Measurements from ENCODE around the gene PHTF2. TPM values are rescaled to one million over a fixed set of nuclear protein-coding genes. Genes with fewer than 3 reads are reported as not detected.

The PHTF2 gene
- total and polyA plus RNA-seq, 8 donors, result 16.2 to 40.8 (median 30.5) TPM

DNA sequence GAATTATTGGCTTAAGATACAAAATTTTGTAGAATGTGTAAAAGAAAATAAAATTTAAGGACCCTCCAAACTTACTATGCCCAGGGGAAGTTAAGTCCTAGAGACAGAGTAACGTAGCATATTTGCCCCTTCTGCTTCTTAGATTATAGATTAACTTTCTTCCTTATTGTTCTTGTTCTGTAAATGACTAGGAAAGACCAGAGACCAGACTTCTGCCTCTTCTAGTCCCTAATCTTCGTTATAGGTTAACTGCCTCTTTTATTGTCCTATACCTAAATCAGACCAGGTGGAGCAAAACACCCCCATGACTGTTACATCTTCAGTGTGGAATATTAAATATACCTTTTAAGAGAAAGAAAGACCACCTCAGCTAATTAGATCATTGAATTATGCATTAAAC lies 160.5 kb downstream of the PHTF2 start:
- Histone ChIP-seq H3K4me3 (no peak overlapping the region), H3K4me1 (no peaks in the 10 kb centered on the region), H3K27ac (no peak overlapping the region), H3K27me3 (no peaks in the 10 kb centered on the region), H3K36me3 (no peaks in the 10 kb centered on the region), H3K9me3 (no peaks in the 10 kb centered on the region)
- TF ChIP-seq, protein P1, sequence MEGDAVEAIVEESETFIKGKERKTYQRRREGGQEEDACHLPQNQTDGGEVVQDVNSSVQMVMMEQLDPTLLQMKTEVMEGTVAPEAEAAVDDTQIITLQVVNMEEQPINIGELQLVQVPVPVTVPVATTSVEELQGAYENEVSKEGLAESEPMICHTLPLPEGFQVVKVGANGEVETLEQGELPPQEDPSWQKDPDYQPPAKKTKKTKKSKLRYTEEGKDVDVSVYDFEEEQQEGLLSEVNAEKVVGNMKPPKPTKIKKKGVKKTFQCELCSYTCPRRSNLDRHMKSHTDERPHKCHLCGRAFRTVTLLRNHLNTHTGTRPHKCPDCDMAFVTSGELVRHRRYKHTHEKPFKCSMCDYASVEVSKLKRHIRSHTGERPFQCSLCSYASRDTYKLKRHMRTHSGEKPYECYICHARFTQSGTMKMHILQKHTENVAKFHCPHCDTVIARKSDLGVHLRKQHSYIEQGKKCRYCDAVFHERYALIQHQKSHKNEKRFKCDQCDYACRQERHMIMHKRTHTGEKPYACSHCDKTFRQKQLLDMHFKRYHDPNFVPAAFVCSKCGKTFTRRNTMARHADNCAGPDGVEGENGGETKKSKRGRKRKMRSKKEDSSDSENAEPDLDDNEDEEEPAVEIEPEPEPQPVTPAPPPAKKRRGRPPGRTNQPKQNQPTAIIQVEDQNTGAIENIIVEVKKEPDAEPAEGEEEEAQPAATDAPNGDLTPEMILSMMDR (IDR thresholded peaks at IDR 0.05), result no peak
- ATAC-seq, result no peak
- intact Hi-C loops (cut with DNase I), result no loop called here
- no peak for DNase-seq

DNA sequence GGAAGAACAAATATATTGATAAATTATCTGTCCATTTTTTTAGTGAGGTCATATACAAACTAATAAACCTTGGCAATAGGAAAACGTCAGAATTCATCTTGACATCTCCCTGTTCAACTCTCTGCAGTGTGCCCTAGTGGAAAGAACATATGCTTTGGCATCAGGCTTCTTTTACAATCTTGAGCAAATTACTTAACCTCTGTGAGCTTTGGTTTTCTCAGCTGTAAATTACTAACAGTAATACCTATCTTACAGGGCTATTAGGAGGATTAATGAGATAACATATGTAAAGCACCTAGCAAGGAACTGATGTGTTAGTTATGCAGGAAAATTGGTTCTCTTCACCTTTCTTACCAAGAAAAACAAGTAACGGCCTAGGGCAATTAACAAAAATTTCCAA lies 161.8 kb downstream of the PHTF2 start:
- no peaks in the 10 kb centered on the region for H3K27me3 ChIP-seq
- TF ChIP-seq, protein P1 (IDR thresholded peaks at IDR 0.05), result no peak
- no peaks in the 10 kb centered on the region for H3K9me3 ChIP-seq
- ATAC-seq, result no peak
- no peak for DNase-seq
- no peak overlapping the region for H3K27ac ChIP-seq
- H3K36me3 ChIP-seq, result no peaks in the 10 kb centered on the region
- no peaks in the 10 kb centered on the region for H3K4me1 ChIP-seq
- intact Hi-C loops (cut with DNase I), result no loop called here
- no peak overlapping the region for H3K4me3 ChIP-seq

DNA sequence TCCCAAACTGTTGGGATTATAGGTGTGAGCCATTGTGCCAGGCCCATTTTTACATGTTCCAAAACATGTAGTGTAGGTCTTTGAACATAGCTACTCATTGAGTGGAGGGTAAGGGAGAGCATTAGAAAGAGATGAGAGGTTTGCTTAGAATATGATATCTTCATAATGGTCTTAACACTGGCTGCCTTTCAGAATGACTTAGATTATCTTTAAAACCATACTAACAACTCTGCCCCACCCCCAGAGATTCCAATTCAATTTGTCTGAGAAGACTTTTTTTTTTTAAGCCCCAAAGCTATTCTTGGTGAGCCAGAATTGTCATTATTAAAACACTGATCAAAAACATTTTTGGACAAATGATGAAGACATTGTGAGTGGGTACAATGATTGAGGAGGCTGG lies 168.9 kb downstream of the PHTF2 start:
- Histone ChIP-seq H3K4me1 (no peaks in the 10 kb centered on the region), H3K27ac (no peak overlapping the region), H3K36me3 (no peaks in the 10 kb centered on the region), H3K27me3 (no peaks in the 10 kb centered on the region), H3K9me3 (no peaks in the 10 kb centered on the region), H3K4me3 (no peak overlapping the region)
- intact Hi-C loops (cut with DNase I), result no loop called here
- no peak for DNase-seq
- ATAC-seq, result no peak
- TF ChIP-seq, protein P1 (IDR thresholded peaks at IDR 0.05), result no peak

DNA sequence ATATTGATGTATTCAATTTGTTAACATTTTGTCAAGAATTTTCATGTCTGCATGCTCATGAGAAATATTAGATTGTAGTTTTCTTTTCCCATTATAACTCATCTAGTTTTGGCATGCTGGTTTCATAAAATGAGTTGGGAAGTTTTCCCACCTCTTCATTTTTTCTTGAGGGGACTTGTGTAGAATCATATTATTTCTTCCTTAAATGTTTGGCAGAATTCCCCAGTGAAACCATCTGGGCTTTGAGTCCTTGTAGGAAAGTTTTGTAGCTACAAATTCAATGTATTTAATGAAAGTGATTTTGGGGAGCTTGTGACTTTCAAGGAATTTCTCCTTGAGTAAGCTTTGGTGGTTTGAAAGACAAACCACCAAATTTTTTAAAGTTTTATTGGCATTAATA lies 173.2 kb downstream of the PHTF2 start:
- intact Hi-C loops (cut with DNase I), result no loop called here

DNA sequence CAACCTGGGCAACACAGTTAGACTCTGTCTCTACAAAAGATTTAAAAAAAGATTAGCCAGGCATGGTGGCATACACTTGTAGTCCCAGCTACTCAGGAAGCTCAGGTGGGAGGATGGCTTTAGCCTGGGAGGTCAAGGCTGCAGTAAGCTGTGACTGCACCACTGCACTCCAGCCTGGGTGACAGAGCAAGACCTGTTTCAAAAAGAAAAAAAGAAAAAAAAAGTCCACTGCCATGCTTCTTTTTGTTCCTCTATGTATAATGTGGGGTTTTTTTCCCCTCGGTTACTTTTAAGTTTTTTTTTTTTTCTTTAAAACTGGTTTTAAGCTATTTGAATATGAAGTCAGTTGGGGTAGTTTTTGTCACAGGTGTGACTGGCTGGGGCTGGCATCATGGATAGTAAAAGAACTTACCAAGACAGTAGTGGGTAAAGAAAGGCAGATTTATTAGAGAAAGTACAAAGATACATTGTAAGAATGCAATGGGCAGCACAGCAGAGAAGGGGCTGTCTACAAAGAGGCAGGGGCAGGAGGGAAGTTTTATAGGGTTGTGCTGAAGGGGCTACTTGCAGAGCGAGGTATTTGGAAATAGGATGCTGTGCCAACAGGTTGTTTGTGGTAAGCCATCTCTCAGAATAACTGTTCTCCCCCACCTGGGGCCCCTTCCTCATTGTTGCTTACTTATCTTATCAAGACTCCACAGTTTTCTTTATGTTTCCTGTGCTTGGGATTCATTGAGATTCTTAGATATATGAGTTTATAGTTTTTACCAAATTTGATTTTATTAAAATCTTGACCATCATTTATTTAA lies 177.3 kb downstream of the PHTF2 start:
- ATAC-seq, result no peak
- H3K27ac ChIP-seq, result no peak overlapping the region
- H3K27me3 ChIP-seq, result no peaks in the 10 kb centered on the region
- intact Hi-C loops (cut with DNase I), result no loop called here
- H3K4me1 ChIP-seq, result no peaks in the 10 kb centered on the region
- no peaks in the 10 kb centered on the region for H3K36me3 ChIP-seq
- no peak overlapping the region for H3K4me3 ChIP-seq
- H3K9me3 ChIP-seq, result no peaks in the 10 kb centered on the region
- no peak for DNase-seq
- TF ChIP-seq, protein P1 (IDR thresholded peaks at IDR 0.05), result no peak

More for the DNA sequence above, 173.2 kb downstream of the PHTF2 start:
- Histone ChIP-seq H3K36me3 (no peaks in the 10 kb centered on the region), H3K4me3 (no peak overlapping the region), H3K27me3 (no peaks in the 10 kb centered on the region), H3K27ac (no peak overlapping the region), H3K9me3 (no peaks in the 10 kb centered on the region), H3K4me1 (no peaks in the 10 kb centered on the region)
- TF ChIP-seq, protein P1 (IDR thresholded peaks at IDR 0.05), result no peak
- DNase-seq, result no peak
- no peak for ATAC-seq
